ENCODE results near the gene ELOVL1. TPM values are rescaled to one million over a fixed set of nuclear protein-coding genes. Genes with fewer than 3 reads are reported as not detected.
A peak's percentile ranks its signal among the peaks of the same experiment; 100 is the strongest.

ELOVL1 gene
- total RNA-seq, 6 experiments from 2014 or later = 19.9 to 38.3 (median 29.2) TPM

GRCh38 chr1:43360616-43361015 lies 7.2 kb downstream of the ELOVL1 start:
- intact Hi-C loops (cut with DNase I) = no loop called here
- no peak for TF ChIP-seq POLR2A (IDR thresholded peaks at IDR 0.05)
- no peak for TF ChIP-seq CTCF (IDR thresholded peaks at IDR 0.05)
- Histone ChIP-seq H3K27ac (no peak overlapping the region), H3K4me3 (no peak overlapping the region), H3K9me3 (no peaks in the 10 kb centered on the region), H3K4me1 (peaks cover 0 to 13% (median 5%) of the 10 kb centered on the region in 4 donors), H3K36me3 (peaks cover 0 to 34% (median 11%) of the 10 kb centered on the region in 4 donors), H3K27me3 (no peaks in the 10 kb centered on the region)
- ATAC-seq (no peak), DNase-seq (no peak)
- WGBS (ENCODE audit: insufficient coverage, low coverage, low lambda C conversion rate, missing lambda C conversion rate) = 57% methylated on average over 1 of the region's 4 CpGs

- TF ChIP-seq CTCF (IDR thresholded peaks at IDR 0.05) (no peak), POLR2A (IDR thresholded peaks at IDR 0.05) (no peak)
- peaks cover 0 to 13% (median 5%) of the 10 kb centered on the region in 4 donors for H3K4me1 ChIP-seq
- 30% methylated on average over 8 of the region's 11 CpGs for WGBS (ENCODE audit: insufficient coverage, low coverage, low lambda C conversion rate, missing lambda C conversion rate)
- H3K9me3 ChIP-seq = no peaks in the 10 kb centered on the region
- no peak overlapping the region for H3K4me3 ChIP-seq
- H3K36me3 ChIP-seq = peaks cover 0 to 27% (median 11%) of the 10 kb centered on the region in 4 donors
- DNase-seq (no peak), ATAC-seq (no peak)
- H3K27me3 ChIP-seq = no peaks in the 10 kb centered on the region
- no peak overlapping the region for H3K27ac ChIP-seq
- intact Hi-C loops (cut with DNase I) = no loop called here
Observed at GRCh38 chr1:43359696-43360095, 8.1 kb downstream of the ELOVL1 start.

DNA sequence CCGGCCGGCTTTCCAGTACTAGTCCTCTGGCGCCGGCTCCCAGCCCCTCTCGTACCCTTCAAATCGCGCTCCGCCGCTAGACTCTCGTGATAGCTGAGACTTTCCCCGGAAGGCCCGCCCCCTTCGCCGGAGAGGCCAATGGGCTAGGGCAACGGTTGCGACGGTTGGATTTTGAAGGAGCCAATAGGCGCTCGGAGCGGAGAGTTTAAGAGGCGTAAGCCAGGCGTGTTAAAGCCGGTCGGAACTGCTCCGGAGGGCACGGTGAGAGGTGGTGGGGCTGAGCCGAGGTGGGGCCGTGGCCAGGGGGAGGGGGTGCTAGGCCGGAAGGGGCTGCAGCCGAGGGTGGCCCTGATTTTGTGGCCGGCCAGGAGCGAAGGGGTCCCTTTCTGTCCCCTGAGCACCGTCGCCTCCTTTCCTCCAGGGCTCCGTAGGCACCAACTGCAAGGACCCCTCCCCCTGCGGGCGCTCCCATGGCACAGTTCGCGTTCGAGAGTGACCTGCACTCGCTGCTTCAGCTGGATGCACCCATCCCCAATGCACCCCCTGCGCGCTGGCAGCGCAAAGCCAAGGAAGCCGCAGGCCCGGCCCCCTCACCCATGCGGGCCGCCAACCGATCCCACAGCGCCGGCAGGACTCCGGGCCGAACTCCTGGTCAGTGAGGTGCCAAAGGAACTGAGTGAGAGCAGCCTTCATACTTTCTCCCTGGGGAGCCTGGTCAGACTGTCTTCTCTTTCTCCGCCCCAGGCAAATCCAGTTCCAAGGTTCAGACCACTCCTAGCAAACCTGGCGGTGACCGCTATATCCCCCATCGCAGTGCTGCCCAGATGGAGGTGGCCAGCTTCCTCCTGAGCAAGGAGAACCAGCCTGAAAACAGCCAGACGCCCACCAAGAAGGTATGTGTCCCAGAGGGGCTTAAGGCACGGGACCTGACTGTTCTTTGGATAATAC lies 8.8 kb downstream of the ELOVL1 start, which contains the start of gene CDC20:
Gene CDC20 (plus strand): TSS at position 236 of the 948 bp plus-strand sequence. CDS start 235 bp downstream, at position 471.
- peak; percentile 98 to 99 (median 98) for DNase-seq

More for the DNA sequence above, 8.8 kb downstream of the ELOVL1 start, which contains the start of gene CDC20:
- H3K27ac ChIP-seq = peak within 1 kb of the TSS; percentile 50 to 58 (median 53)
- TF ChIP-seq POLR2A (IDR thresholded peaks at IDR 0.05) (no peak), CTCF (IDR thresholded peaks at IDR 0.05) (no peak)
- intact Hi-C loops (cut with DNase I) = no loop called here
- H3K27me3 ChIP-seq = no peaks in the 10 kb centered on the region
- peaks cover 0 to 13% (median 5%) of the 10 kb centered on the region in 4 donors for H3K4me1 ChIP-seq
- no peaks in the 10 kb centered on the region for H3K9me3 ChIP-seq
- 1% methylated on average over 14 of the region's 59 CpGs for WGBS (ENCODE audit: insufficient coverage, low coverage, low lambda C conversion rate, missing lambda C conversion rate)
- H3K36me3 ChIP-seq = peaks cover 0 to 21% (median 8%) of the 10 kb centered on the region in 4 donors
- H3K4me3 ChIP-seq = peak within 1 kb of the TSS; percentile 41 to 70 (median 69)
- ATAC-seq = peak; percentile 98 to 99 (median 99)
